B cell (primary cell): ENCODE measurements around the gene TMEM222.

Source experiments
- EZH2 ChIP-seq: IDR thresholded peaks from 2 replicates; pipeline ENCODE4 v1.6.1; 2012; ENCODE audit warnings: borderline replicate concordance, low read depth, mild to moderate bottlenecking, moderate library complexity, low read length; ENCODE audit not compliant: insufficient read depth, poor library complexity, severe bottlenecking
- TF ChIP-seq, protein P1 (sequence below): fragments of 200-600 bp; IDR thresholded peaks from one replicate; pipeline ENCODE4 v1.8.0; 2022; ENCODE audit warnings: antibody characterized with exemption, mild to moderate bottlenecking

GRCh38 chr1:27372022-27372807 is 50.3 kb downstream of the TMEM222 start:
- TF ChIP-seq, protein P1, sequence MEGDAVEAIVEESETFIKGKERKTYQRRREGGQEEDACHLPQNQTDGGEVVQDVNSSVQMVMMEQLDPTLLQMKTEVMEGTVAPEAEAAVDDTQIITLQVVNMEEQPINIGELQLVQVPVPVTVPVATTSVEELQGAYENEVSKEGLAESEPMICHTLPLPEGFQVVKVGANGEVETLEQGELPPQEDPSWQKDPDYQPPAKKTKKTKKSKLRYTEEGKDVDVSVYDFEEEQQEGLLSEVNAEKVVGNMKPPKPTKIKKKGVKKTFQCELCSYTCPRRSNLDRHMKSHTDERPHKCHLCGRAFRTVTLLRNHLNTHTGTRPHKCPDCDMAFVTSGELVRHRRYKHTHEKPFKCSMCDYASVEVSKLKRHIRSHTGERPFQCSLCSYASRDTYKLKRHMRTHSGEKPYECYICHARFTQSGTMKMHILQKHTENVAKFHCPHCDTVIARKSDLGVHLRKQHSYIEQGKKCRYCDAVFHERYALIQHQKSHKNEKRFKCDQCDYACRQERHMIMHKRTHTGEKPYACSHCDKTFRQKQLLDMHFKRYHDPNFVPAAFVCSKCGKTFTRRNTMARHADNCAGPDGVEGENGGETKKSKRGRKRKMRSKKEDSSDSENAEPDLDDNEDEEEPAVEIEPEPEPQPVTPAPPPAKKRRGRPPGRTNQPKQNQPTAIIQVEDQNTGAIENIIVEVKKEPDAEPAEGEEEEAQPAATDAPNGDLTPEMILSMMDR, result no peak
- no peak for TF ChIP-seq EZH2
